K562 (cell line): ENCODE data around the gene KRTAP10-12. TPM values are rescaled to one million over a fixed set of nuclear protein-coding genes. Genes with fewer than 3 reads are reported as not detected.

Experiments used
- ATAC-seq: fragments of 200-7000 bp; cut with Tn5 transposase; 3 replicates; pipeline ENCODE4 v1.9.1; 2020; ENCODE audit warnings: moderate library complexity
- BruUV-seq: library from RNA; stranded (reverse); fragments of 400-500 nt; replicated peaks from 2 replicates; lab custom pipeline; 2021; lab: Mats Ljungman, UMichigan
- CTCF ChIA-PET: fragments of 300-600 bp; formaldehyde crosslinking; extraction: SDS; loops from one replicate; lab custom pipeline; 2021; ENCODE audit warnings: low intra/inter-chr PET ratio; lab: Yijun Ruan, JAX
- POLR2A ChIA-PET: fragments of 300-600, 350-650 bp; sonication (Branson Sonifier 250); formaldehyde crosslinking; extraction: SDS; loops from one replicate; lab custom pipeline; 2021; ENCODE audit warnings: antibody characterized with exemption, inconsistent platforms; lab: Yijun Ruan, JAX
- DNase-seq, 4 experiments: peaks; one replicate each; pipeline versions ENCODE4 v3.0.0 to v3.0.0-alpha.2; 2011 to 2018; ENCODE audit warnings: low spot score in 3 of 4, mixed read lengths in 3 of 4; ENCODE audit errors: extremely low read depth in 1 of 4
- FAIRE-seq: peaks from 2 replicates; lab custom pipeline; 2011; peaks lifted over from hg19 to GRCh38; lab: Jason Lieb, UNC
- H2AFZ ChIP-seq: 2 replicates; pipeline ENCODE4 v1.6.0; 2011; ENCODE audit warnings: low read depth, low read length, control low read depth, inconsistent platforms
- H3K27ac ChIP-seq: fragments of 200-600 bp; 3 replicates; pipeline ENCODE4 v1.8.0; 2011; ENCODE audit warnings: low read depth, mild to moderate bottlenecking, control low read depth, inconsistent platforms, low read length, moderate library complexity, mixed read lengths; ENCODE audit errors: extremely low read depth
- H3K27me3 ChIP-seq, 2 experiments: fragments of 300-600 bp in 1 of 2; 2 replicates in 1 of 2; 3 replicates in 1 of 2; pipeline versions ENCODE4 v1.6.0 to v1.8.0; 2011; ENCODE audit warnings: inconsistent platforms in 2 of 2, low read length in 2 of 2, mild to moderate bottlenecking in 1 of 2, mixed read lengths in 1 of 2, moderate library complexity in 1 of 2; ENCODE audit not compliant: control insufficient read depth in 2 of 2, insufficient read depth in 2 of 2
- H3K36me3 ChIP-seq: fragments of 300-600 bp; 3 replicates; pipeline ENCODE4 v1.8.0; 2011; ENCODE audit warnings: mild to moderate bottlenecking, low read length, inconsistent platforms; ENCODE audit not compliant: control insufficient read depth, insufficient read depth
- H3K4me1 ChIP-seq, 2 experiments: fragments of 200-600 bp in 1 of 2; replicated peaks in 1 of 2; 2 replicates in 1 of 2; 3 replicates in 1 of 2; pipeline versions ENCODE4 v1.5.1 to v1.8.0; 2011; ENCODE audit warnings: inconsistent platforms in 2 of 2, low read length in 2 of 2, mild to moderate bottlenecking in 1 of 2, mixed read lengths in 1 of 2, moderate library complexity in 1 of 2; ENCODE audit not compliant: control insufficient read depth in 2 of 2, insufficient read depth in 2 of 2
- H3K4me2 ChIP-seq: 2 replicates; pipeline ENCODE4 v1.6.1; 2011; ENCODE audit warnings: low read length, control low read depth, inconsistent platforms, mixed read lengths; ENCODE audit not compliant: insufficient read depth
- H3K4me3 ChIP-seq: fragments of 200-600 bp; sonication (generic), shearing (Covaris generic); 2 replicates; pipeline ENCODE4 v1.5.1; 2016; ENCODE audit warnings: control low read depth, inconsistent platforms
- H3K79me2 ChIP-seq: fragments of 200-600 bp; 3 replicates; pipeline ENCODE4 v1.8.0; 2011; ENCODE audit warnings: low read length, inconsistent platforms; ENCODE audit not compliant: control insufficient read depth, insufficient read depth
- H3K9ac ChIP-seq, 2 experiments: 2 replicates each; pipeline versions ENCODE4 v1.6.0 to v1.6.1; 2011; ENCODE audit warnings: low read depth in 2 of 2, low read length in 2 of 2, control low read depth in 1 of 2, inconsistent platforms in 1 of 2, mild to moderate bottlenecking in 1 of 2, mixed read lengths in 1 of 2; ENCODE audit not compliant: insufficient read depth in 1 of 2
- H3K9me1 ChIP-seq: one replicate; pipeline ENCODE4 v1.6.0; 2011; ENCODE audit warnings: inconsistent platforms, mild to moderate bottlenecking, low read length, moderate library complexity; ENCODE audit not compliant: control insufficient read depth, insufficient read depth
- H3K9me3 ChIP-seq: replicated peaks from 2 replicates; pipeline ENCODE4 v1.5.1; 2011; ENCODE audit warnings: low read depth, low read length, inconsistent platforms; ENCODE audit not compliant: control insufficient read depth, insufficient read depth
- H4K20me1 ChIP-seq: replicated peaks from 2 replicates; pipeline ENCODE4 v1.6.1; 2011; ENCODE audit warnings: low read length, inconsistent platforms, mixed read lengths; ENCODE audit not compliant: control insufficient read depth, insufficient read depth
- CCNT2 ChIP-seq: IDR thresholded peaks from 2 replicates; pipeline ENCODE4 v1.6.1; 2011; ENCODE audit warnings: borderline replicate concordance, low read depth, mild to moderate bottlenecking, moderate library complexity, mixed read lengths, low read length; ENCODE audit not compliant: insufficient read length; ENCODE audit errors: extremely low read depth
- MTA1 ChIP-seq: fragments of 450-650 bp; IDR thresholded peaks from 2 replicates; pipeline ENCODE4 v1.6.1; 2017; ENCODE audit warnings: borderline replicate concordance
- MTA3 ChIP-seq: fragments of 450-650 bp; formaldehyde crosslinking; IDR thresholded peaks from 2 replicates; pipeline ENCODE4 v1.6.1; 2017; ENCODE audit warnings: mild to moderate bottlenecking, borderline replicate concordance
- NFIC ChIP-seq: fragments of 450-650 bp; IDR thresholded peaks from 2 replicates; pipeline ENCODE4 v1.6.1; 2017; ENCODE audit warnings: mild to moderate bottlenecking, inconsistent platforms
- NFXL1 ChIP-seq: fragments of 450-650 bp; formaldehyde crosslinking; IDR thresholded peaks from 2 replicates; pipeline ENCODE4 v1.4.0; 2021; ENCODE audit warnings: mild to moderate bottlenecking
- PHB2 ChIP-seq: fragments of 450-650 bp; IDR thresholded peaks from 2 replicates; pipeline ENCODE4 v1.6.1; 2017; ENCODE audit warnings: low read depth
- PML ChIP-seq: IDR thresholded peaks from 2 replicates; pipeline ENCODE4 v1.6.1; 2012; ENCODE audit warnings: low read length, inconsistent platforms
- RBM25 ChIP-seq: fragments of 200-400 bp; formaldehyde crosslinking; IDR thresholded peaks from 2 replicates; pipeline ENCODE4 v1.6.1; 2018; ENCODE audit warnings: low read length, low read depth, moderate library complexity; ENCODE audit not compliant: severe bottlenecking
- RFX1 ChIP-seq: fragments of 450-650 bp; IDR thresholded peaks from 2 replicates; pipeline ENCODE4 v1.6.1; 2016; ENCODE audit warnings: mild to moderate bottlenecking, moderate library complexity
- TAF9B ChIP-seq: fragments of 450-650 bp; IDR thresholded peaks from 2 replicates; pipeline ENCODE4 v1.6.1; 2018; ENCODE audit warnings: mild to moderate bottlenecking; ENCODE audit not compliant: partially characterized antibody
- TSC22D4 ChIP-seq: fragments of 450-650 bp; IDR thresholded peaks from 2 replicates; pipeline ENCODE4 v1.6.1; 2016; ENCODE audit warnings: missing genetic modification characterization, missing biosample characterization, control low read depth
- ZNF140 ChIP-seq: fragments of 250-450 bp; sonication (Bioruptor Pico); IDR thresholded peaks from 2 replicates; pipeline ENCODE4 v1.8.0; 2021; ENCODE audit warnings: moderate library complexity, mild to moderate bottlenecking, inconsistent platforms
- ZNF24 ChIP-seq: fragments of 450-650 bp; IDR thresholded peaks from 2 replicates; pipeline ENCODE4 v1.6.1; 2016
- ZNF511 ChIP-seq: sonication (generic); formaldehyde crosslinking; IDR thresholded peaks from 2 replicates; pipeline ENCODE4 v1.8.0; 2022; ENCODE audit warnings: mild to moderate bottlenecking, missing genetic modification reagents
- ZNF589 ChIP-seq: fragments of 200-800 bp; sonication (Bioruptor generic); IDR thresholded peaks from 2 replicates; pipeline ENCODE4 v1.6.1; 2016; ENCODE audit warnings: low read depth, missing genetic modification characterization, missing compliant biosample characterization
- ZNF707 ChIP-seq: fragments of 250-450 bp; sonication (Bioruptor Pico); conservative IDR thresholded peaks from 2 replicates; pipeline ENCODE4 v1.8.0; 2022; ENCODE audit warnings: inconsistent platforms, mild to moderate bottlenecking, moderate library complexity
- WGBS: fragments of 100-300 bp; shearing (Covaris generic); methylation state at CpG from one replicate; pipeline ENCODE4 v1.1.6; 2016; ENCODE audit warnings: low coverage, mixed read lengths; ENCODE audit not compliant: insufficient coverage; ENCODE audit errors: missing lambda C conversion rate; 5-methylcytosine and 5-hydroxymethylcytosine counted together
- in situ Hi-C: fragments of 300-500 bp; cut with MboI; formaldehyde crosslinking; loops from 4 replicates; pipeline ENCODE4 v1.15.0; 2018; ENCODE audit warnings: inconsistent platforms, mixed read lengths
- intact Hi-C: fragments of 100-400 bp; cut with micrococcal nuclease; formaldehyde crosslinking; loops from 2 replicates; pipeline ENCODE4 v1.14.2; 2022
- polyA plus RNA-seq, 8 experiments: library from polyadenylated mRNA; depleted of rRNA in 4 of 8; stranded (reverse) in 5 of 8; unstranded in 3 of 8; fragments of >200 nt; fragmentation: Nextera tagmentation in 2 of 8; fragmentation: Illumina TruSeq in 1 of 8; extraction: Ambion mirVana in 2 of 8; extraction: Trizol in 1 of 8; gene quantifications; 2 replicates each; pipeline versions ENCODE4 v1.2.1 to v1.2.3, GENCODE V29; 2011 to 2014; ENCODE audit warnings: inconsistent platforms in 1 of 8, missing spikeins in 1 of 8
- total RNA-seq, 7 experiments: library from RNA; depleted of rRNA in 6 of 7; stranded (reverse); fragments of >200 nt in 6 of 7; fragmentation: Illumina TruSeq in 2 of 7; extraction: Trizol in 2 of 7; gene quantifications; 2 replicates each; pipeline versions ENCODE4 v1.2.1 to v1.2.3, GENCODE V29; 2011 to 2021; ENCODE audit warnings: low replicate concordance in 1 of 7
- TF ChIP-seq, protein P1 (sequence below): fragments of 450-650 bp; formaldehyde crosslinking; IDR thresholded peaks from 2 replicates; pipeline ENCODE4 v1.4.0; 2020; ENCODE audit warnings: mild to moderate bottlenecking, mixed read lengths
- TF ChIP-seq, protein P2 (sequence below), 2 experiments: fragments of 450-650 bp in 1 of 2; sonication (generic) in 1 of 2; formaldehyde crosslinking in 1 of 2; IDR thresholded peaks in 1 of 2; conservative IDR thresholded peaks in 1 of 2; 2 replicates each; pipeline versions ENCODE4 v1.6.1 to v1.8.1; 2016 to 2023; ENCODE audit warnings: mild to moderate bottlenecking in 2 of 2, moderate library complexity in 2 of 2, inconsistent platforms in 1 of 2, missing genetic modification reagents in 1 of 2
- TF ChIP-seq, protein P3 (sequence below): fragments of 200-800 bp; sonication (Bioruptor generic); IDR thresholded peaks from 2 replicates; pipeline ENCODE4 v1.6.1; 2017; ENCODE audit warnings: missing genetic modification characterization, missing compliant biosample characterization

KRTAP10-12 gene
- total and polyA plus RNA-seq, 9 of the 15 experiments (the other 6 are each of a cell fraction or from before 2014, with no cell fraction given), result not detected

- no peak for FAIRE-seq
- Histone ChIP-seq H4K20me1 (no peaks in the 10 kb centered on the region), H3K9me3 (no peaks in the 10 kb centered on the region; the same call in 1 of the 2 replicates), H3K4me2 (no peak overlapping the region), H3K9me1 (no peaks in the 10 kb centered on the region), H3K4me3 (no peak overlapping the region), H2AFZ (no peak overlapping the region), H3K27ac (no peak overlapping the region), H3K9ac (no peak overlapping the region), H3K4me1 (0 out of 5 replicates have a peak, but pooled peaks cover 0 to 4% of the 10 kb centered on the region in 2 experiments), H3K27me3 (peaks cover 19 to 44% of the 10 kb centered on the region in 2 experiments; a peak in 4 of 5 replicates), H3K36me3 (no peaks in the 10 kb centered on the region), H3K79me2 (no peaks in the 10 kb centered on the region)
- intact Hi-C loops, result no loop called here
- ChIA-PET CTCF (no interaction called here), POLR2A (interaction anchor here (0.6 to 1.1 kb wide), 2 partner anchors 75 to 93 kb away, joined by 3 to 4 read pairs; no protein-coding TSS in a partner anchor)
- no TSS peak for BruUV-seq
- in situ Hi-C loops, result no loop called here
- DNase-seq, result no peak
- under 1% methylated on average over 11 of the region's 11 CpGs for WGBS
- no peak for ATAC-seq
- no peak for TF ChIP-seq ZNF707 (CRISPR knock-in tag)
- no peak for TF ChIP-seq ZNF140 (CRISPR knock-in tag)
- no peak for TF ChIP-seq NFXL1
- no peak for TF ChIP-seq PML
- no peak for TF ChIP-seq RBM25
- TF ChIP-seq PHB2, result no peak
- no peak for TF ChIP-seq ZNF589
- TF ChIP-seq ZNF24, result no peak
- no peak for TF ChIP-seq TAF9B
- TF ChIP-seq, protein P1, sequence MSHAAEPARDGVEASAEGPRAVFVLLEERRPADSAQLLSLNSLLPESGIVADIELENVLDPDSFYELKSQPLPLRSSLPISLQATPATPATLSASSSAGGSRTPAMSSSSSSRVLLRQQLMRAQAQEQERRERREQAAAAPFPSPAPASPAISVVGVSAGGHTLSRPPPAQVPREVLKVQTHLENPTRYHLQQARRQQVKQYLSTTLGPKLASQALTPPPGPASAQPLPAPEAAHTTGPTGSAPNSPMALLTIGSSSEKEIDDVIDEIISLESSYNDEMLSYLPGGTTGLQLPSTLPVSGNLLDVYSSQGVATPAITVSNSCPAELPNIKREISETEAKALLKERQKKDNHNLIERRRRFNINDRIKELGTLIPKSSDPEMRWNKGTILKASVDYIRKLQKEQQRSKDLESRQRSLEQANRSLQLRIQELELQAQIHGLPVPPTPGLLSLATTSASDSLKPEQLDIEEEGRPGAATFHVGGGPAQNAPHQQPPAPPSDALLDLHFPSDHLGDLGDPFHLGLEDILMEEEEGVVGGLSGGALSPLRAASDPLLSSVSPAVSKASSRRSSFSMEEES (CRISPR knock-in tag), result no peak
- no peak for TF ChIP-seq ZNF511
- TF ChIP-seq, protein P2, sequence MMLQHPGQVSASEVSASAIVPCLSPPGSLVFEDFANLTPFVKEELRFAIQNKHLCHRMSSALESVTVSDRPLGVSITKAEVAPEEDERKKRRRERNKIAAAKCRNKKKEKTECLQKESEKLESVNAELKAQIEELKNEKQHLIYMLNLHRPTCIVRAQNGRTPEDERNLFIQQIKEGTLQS (IDR thresholded peaks at IDR 0.05), result no peak
- TF ChIP-seq, protein P2 (CRISPR knock-in tag; conservative IDR thresholded peaks at IDR 0.05), result no peak
- no peak for TF ChIP-seq MTA1
- TF ChIP-seq CCNT2, result no peak
- no peak for TF ChIP-seq MTA3
- TF ChIP-seq, protein P3, sequence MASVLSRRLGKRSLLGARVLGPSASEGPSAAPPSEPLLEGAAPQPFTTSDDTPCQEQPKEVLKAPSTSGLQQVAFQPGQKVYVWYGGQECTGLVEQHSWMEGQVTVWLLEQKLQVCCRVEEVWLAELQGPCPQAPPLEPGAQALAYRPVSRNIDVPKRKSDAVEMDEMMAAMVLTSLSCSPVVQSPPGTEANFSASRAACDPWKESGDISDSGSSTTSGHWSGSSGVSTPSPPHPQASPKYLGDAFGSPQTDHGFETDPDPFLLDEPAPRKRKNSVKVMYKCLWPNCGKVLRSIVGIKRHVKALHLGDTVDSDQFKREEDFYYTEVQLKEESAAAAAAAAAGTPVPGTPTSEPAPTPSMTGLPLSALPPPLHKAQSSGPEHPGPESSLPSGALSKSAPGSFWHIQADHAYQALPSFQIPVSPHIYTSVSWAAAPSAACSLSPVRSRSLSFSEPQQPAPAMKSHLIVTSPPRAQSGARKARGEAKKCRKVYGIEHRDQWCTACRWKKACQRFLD (CRISPR knock-in tag), result no peak
- no peak for TF ChIP-seq RFX1
- no peak for TF ChIP-seq NFIC
- TF ChIP-seq TSC22D4 (tag), result no peak
Observed at GRCh38 chr21:44694776-44695175, 2.2 kb upstream of the KRTAP10-12 start.
